Raji (cell line): ENCODE data around the gene NRG4.

Experiments used
- POLR2A ChIP-seq: IDR thresholded peaks from 2 replicates; pipeline ENCODE4 v1.6.1; 2011; ENCODE audit warnings: low read depth, low read length, control low read depth; ENCODE audit not compliant: insufficient read depth

The NRG4 gene

DNA sequence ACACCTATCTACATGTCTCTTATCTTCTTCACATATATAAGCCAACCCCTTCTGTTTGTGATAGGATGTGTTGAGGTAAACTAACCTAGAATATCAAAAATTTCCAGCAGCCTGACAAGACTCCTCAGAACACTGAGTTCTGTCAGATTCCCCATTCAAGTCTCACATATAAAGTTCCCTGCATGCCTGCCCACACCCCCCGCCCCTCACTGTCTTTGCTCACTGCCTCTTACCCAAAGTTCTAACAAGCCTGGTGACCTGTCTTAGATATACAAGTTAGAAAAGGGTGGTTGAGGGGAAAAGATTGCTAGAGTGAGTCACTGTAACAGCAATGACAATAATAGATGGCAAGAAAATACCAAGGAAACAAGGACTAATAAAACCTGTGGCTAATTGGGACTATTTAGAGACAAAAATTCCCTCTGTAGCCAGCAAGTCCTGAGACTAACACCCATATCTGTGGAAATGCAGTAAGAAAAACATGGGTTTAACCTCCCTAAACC, 68.5 kb downstream of the NRG4 start:
- TF ChIP-seq POLR2A, result no peak

DNA sequence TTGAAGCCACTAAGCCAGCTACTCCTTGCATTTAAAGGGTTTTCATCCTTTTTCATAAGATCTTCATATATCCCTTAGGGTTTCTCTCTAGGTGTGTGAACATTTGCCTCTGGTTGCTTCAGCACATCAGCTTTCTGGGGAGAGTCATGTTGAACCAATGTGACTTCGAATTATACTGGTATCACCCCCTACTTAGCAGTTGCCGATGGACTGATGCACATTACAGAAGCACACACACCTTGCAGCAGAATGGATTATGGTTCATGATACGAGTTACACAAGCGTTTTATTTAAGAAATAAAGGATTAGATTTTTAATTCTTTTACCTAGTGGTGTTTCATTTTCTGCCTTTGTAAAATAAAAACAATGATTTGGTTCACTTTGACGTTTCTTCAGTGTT, 69.0 kb downstream of the NRG4 start:
- TF ChIP-seq POLR2A, result no peak

- TF ChIP-seq POLR2A, result no peak
These were observed 69.8 kb downstream of the NRG4 start for GRCh38 chr15:75942464-75942863.

- TF ChIP-seq POLR2A, result no peak
These were observed 81.4 kb downstream of the NRG4 start for GRCh38 chr15:75930866-75931265.

GRCh38 chr15:75929799-75930565, 82.2 kb downstream of the NRG4 start:
- no peak for TF ChIP-seq POLR2A

GRCh38 chr15:75928680-75929608, 83.3 kb downstream of the NRG4 start:
- TF ChIP-seq POLR2A, result no peak

DNA sequence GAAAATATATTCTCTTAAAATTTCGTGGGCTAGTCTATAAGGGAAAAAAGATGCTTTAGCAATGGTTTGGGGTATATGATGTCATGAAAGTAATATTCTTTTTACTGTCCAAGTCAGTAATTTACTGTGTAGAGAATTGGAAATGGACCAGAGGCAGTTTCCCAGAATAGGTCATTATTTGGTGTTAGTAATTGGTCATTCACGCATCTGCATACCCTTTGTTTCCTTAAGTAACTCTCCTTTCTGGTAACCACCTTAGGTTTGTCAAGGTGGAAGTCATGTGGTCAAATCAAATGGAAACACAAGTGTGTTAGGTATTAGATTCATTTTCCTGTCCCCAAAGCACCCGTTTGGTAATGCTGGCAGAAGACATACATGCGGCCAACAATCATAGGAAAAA, 84.6 kb downstream of the NRG4 start:
- TF ChIP-seq POLR2A, result no peak

DNA sequence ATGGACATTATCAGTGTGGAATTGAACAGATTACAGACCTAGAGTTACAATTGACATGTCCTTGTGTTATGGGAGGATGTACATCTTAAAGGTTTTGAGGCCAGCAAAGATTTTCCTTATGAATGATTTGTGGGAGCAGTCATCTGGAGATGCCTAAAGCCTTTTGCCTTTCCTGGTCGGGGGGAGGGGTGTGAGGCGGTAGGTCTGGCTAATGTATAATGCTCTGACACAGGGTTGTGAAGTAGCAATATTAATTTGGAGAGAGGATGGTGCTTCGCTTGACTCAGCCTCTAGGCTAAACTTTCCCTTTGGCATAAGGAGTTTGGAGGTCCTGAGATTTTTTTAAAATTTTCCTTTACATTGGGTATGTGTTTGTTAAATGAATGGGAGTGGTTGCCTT, 85.3 kb downstream of the NRG4 start:
- no peak for TF ChIP-seq POLR2A

DNA sequence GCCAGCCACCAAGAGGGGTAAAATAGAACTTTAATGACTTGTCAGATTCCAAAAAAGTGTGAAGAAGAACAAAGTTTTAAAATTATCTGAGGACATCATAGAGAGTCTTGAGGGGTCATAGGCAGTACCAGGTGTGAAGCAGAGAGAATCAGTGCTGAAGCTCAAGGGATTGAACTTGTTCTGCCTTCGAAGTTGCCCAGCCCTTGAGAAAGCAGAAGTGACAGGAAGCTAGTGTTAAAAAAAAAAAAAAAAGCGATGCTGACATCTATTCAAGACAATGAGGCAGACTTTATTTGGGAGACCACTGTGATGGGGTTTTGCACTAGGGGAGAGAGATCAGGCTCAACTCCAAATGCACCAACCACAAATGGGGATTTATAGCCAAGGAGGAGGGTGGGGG, 86.8 kb downstream of the NRG4 start:
- TF ChIP-seq POLR2A, result no peak

- TF ChIP-seq POLR2A, result no peak
These were observed 87.6 kb downstream of the NRG4 start for GRCh38 chr15:75924576-75924975.

- no peak for TF ChIP-seq POLR2A
These were observed 88.5 kb downstream of the NRG4 start for GRCh38 chr15:75923756-75924155.

DNA sequence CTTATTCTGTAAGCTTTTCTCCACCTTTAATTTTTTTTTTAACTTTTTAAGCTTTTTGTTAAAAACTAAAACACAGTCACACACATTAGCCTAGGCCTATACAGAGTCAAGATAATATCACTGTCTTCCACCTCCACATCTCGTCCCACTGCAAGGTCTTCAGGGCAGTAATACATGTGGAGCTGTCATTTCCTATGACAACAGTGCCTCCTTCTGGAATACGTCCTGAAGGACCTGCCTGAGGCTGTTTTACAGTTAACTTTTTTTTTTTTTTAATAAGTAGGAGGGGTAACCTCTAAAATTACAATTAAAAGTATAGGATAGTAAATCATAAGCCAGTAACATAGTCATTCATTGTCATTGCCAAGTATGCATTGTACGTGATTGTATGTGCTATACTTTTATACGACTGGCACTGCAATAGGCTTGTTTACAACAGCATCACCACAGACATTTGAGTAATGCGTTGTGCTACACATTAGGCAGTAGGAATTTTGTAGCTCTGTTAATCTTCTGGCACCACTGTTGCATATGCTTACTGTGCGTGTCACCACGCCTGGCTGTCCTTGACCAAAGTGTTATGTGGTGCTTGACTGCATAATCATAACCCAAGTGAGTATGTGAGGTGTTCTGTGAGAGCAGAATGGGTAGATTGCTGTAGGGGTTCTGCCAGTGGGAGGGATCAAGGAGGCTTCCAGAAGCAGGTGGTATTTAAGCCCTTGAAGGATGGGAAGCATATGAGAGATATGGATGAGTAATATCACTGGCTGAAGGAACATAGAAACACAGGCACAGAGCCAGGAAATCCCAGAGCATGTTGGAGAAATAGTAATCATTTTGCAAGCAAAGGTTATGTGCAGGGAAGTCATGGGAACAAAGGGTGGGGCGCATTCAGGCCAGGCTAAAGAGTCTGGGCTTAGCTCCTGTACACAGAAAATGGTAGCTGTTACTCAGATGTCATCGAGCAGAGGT, 90.2 kb downstream of the NRG4 start:
- TF ChIP-seq POLR2A, result no peak

DNA sequence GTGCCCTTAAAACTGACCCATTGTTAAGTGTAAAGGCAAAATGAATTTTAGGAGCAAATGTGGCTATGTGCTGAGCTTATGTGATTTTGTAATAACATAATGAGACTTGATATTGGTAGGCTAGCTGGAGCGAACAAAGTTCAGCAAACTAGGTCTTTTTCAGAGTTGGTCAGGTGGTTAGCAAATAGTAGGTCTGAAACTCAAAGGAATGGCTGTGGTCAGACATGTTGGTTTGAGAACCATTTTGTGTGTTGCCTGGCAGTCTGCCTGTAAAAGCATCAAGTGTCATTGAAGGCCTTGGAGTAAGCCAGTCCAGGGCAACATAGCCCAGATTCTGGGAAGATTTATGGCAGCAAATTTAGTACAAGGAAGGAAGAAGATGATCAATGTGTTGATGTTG, 92.1 kb downstream of the NRG4 start:
- TF ChIP-seq POLR2A, result no peak

DNA sequence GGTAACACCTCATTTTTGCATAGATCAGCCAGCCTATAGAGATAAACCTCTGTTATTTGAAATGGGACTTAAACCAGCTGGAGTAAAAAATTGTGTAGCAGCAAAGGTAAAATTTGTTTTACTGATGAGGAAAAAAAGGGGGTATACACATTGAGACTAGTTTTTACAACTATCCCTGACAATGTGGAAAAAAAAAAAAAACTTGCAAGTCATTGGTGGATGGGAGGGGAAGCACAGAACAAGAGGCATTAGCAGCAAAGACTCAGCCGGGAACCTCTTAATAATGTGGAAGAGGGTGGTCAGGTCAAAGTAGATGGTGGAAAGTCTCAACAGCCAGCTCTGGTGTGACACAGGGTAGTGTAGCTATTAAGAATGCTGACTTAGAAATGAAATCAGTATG, 94.1 kb downstream of the NRG4 start:
- TF ChIP-seq POLR2A, result no peak

GRCh38 chr15:75916978-75917377, 95.2 kb downstream of the NRG4 start:
- no peak for TF ChIP-seq POLR2A

- no peak for TF ChIP-seq POLR2A
These were observed 107.0 kb downstream of the NRG4 start for GRCh38 chr15:75905231-75905630.
